Activated naive CD4-positive, alpha-beta T cell treated with anti-CD3 and anti-CD28 coated beads, Interleukin-2, amount 50 U/mL, for 24 hours (primary cell): ENCODE results near the gene TMEM81.

Experiments
- H3K27ac Mint-ChIP-seq: one replicate; pipeline ENCODE4 v1.8.0; 2021; ENCODE audit warnings: mild to moderate bottlenecking, mixed read lengths
- H3K27me3 Mint-ChIP-seq: one replicate; pipeline ENCODE4 v1.8.0; 2021; ENCODE audit warnings: mixed read lengths
- H3K36me3 Mint-ChIP-seq: one replicate; pipeline ENCODE4 v1.8.0; 2021; ENCODE audit warnings: mixed read lengths
- H3K4me1 Mint-ChIP-seq: one replicate; pipeline ENCODE4 v1.8.0; 2021; ENCODE audit warnings: mixed read lengths
- H3K4me3 Mint-ChIP-seq: one replicate; pipeline ENCODE4 v1.8.0; 2021; ENCODE audit warnings: mild to moderate bottlenecking, mixed read lengths
- H3K9me3 Mint-ChIP-seq: one replicate; pipeline ENCODE4 v1.8.0; 2021; ENCODE audit warnings: mixed read lengths

TMEM81 gene

GRCh38 chr1:205056956-205057568, 27.2 kb downstream of the TMEM81 start:
- no peak overlapping the region for H3K4me3 Mint-ChIP-seq
- no peaks in the 10 kb centered on the region for H3K36me3 Mint-ChIP-seq
- H3K27ac Mint-ChIP-seq = no peak overlapping the region
- no peaks in the 10 kb centered on the region for H3K9me3 Mint-ChIP-seq
- no peaks in the 10 kb centered on the region for H3K4me1 Mint-ChIP-seq
- no peaks in the 10 kb centered on the region for H3K27me3 Mint-ChIP-seq

GRCh38 chr1:205056188-205056611, 28.1 kb downstream of the TMEM81 start:
- H3K36me3 Mint-ChIP-seq = no peaks in the 10 kb centered on the region
- no peaks in the 10 kb centered on the region for H3K27me3 Mint-ChIP-seq
- no peak overlapping the region for H3K27ac Mint-ChIP-seq
- H3K9me3 Mint-ChIP-seq = no peaks in the 10 kb centered on the region
- H3K4me3 Mint-ChIP-seq = no peak overlapping the region
- no peaks in the 10 kb centered on the region for H3K4me1 Mint-ChIP-seq

- H3K27me3 Mint-ChIP-seq = no peaks in the 10 kb centered on the region
- H3K36me3 Mint-ChIP-seq = no peaks in the 10 kb centered on the region
- H3K4me3 Mint-ChIP-seq = no peak overlapping the region
- no peak overlapping the region for H3K27ac Mint-ChIP-seq
- H3K9me3 Mint-ChIP-seq = no peaks in the 10 kb centered on the region
- H3K4me1 Mint-ChIP-seq = no peaks in the 10 kb centered on the region
Observed at GRCh38 chr1:205054013-205054412, 30.2 kb downstream of the TMEM81 start.

- no peaks in the 10 kb centered on the region for H3K9me3 Mint-ChIP-seq
Observed at GRCh38 chr1:205053296-205053695, 31.0 kb downstream of the TMEM81 start.

GRCh38 chr1:205052690-205053089, 31.6 kb downstream of the TMEM81 start:
- H3K27me3 Mint-ChIP-seq = no peaks in the 10 kb centered on the region
- no peaks in the 10 kb centered on the region for H3K9me3 Mint-ChIP-seq
- no peaks in the 10 kb centered on the region for H3K4me1 Mint-ChIP-seq
- H3K36me3 Mint-ChIP-seq = no peaks in the 10 kb centered on the region
- H3K27ac Mint-ChIP-seq = no peak overlapping the region
- no peak overlapping the region for H3K4me3 Mint-ChIP-seq

More at GRCh38 chr1:205053296-205053695, 31.0 kb downstream of the TMEM81 start:
- no peaks in the 10 kb centered on the region for H3K4me1 Mint-ChIP-seq
- no peaks in the 10 kb centered on the region for H3K36me3 Mint-ChIP-seq
- no peak overlapping the region for H3K4me3 Mint-ChIP-seq
- H3K27me3 Mint-ChIP-seq = no peaks in the 10 kb centered on the region
- H3K27ac Mint-ChIP-seq = no peak overlapping the region

GRCh38 chr1:205049479-205049878, 34.8 kb downstream of the TMEM81 start:
- Mint-ChIP-seq H3K4me1 (no peaks in the 10 kb centered on the region), H3K4me3 (no peak overlapping the region), H3K27me3 (peaks cover 13% of the 10 kb centered on the region), H3K27ac (no peak overlapping the region), H3K9me3 (no peaks in the 10 kb centered on the region), H3K36me3 (no peaks in the 10 kb centered on the region)

- peaks cover 16% of the 10 kb centered on the region for H3K27me3 Mint-ChIP-seq
- H3K4me1 Mint-ChIP-seq = no peaks in the 10 kb centered on the region
- H3K9me3 Mint-ChIP-seq = no peaks in the 10 kb centered on the region
- no peaks in the 10 kb centered on the region for H3K36me3 Mint-ChIP-seq
- no peak overlapping the region for H3K27ac Mint-ChIP-seq
- H3K4me3 Mint-ChIP-seq = no peak overlapping the region
Observed at GRCh38 chr1:205048382-205048781, 35.9 kb downstream of the TMEM81 start.

- H3K36me3 Mint-ChIP-seq = no peaks in the 10 kb centered on the region
- H3K9me3 Mint-ChIP-seq = no peaks in the 10 kb centered on the region
- no peak overlapping the region for H3K27ac Mint-ChIP-seq
- H3K4me3 Mint-ChIP-seq = no peak overlapping the region
- H3K4me1 Mint-ChIP-seq = no peaks in the 10 kb centered on the region
- H3K27me3 Mint-ChIP-seq = peaks cover 16% of the 10 kb centered on the region
Observed at GRCh38 chr1:205047764-205048231, 36.5 kb downstream of the TMEM81 start.

- Mint-ChIP-seq H3K9me3 (no peaks in the 10 kb centered on the region), H3K27ac (no peak overlapping the region), H3K4me3 (no peak overlapping the region), H3K27me3 (peaks cover 16% of the 10 kb centered on the region), H3K4me1 (no peaks in the 10 kb centered on the region), H3K36me3 (no peaks in the 10 kb centered on the region)
Observed at GRCh38 chr1:205046870-205047269, 37.4 kb downstream of the TMEM81 start.

GRCh38 chr1:205045146-205045545, 39.1 kb downstream of the TMEM81 start:
- no peak overlapping the region for H3K27ac Mint-ChIP-seq
- no peaks in the 10 kb centered on the region for H3K9me3 Mint-ChIP-seq
- H3K27me3 Mint-ChIP-seq = peaks cover 16% of the 10 kb centered on the region
- H3K4me1 Mint-ChIP-seq = no peaks in the 10 kb centered on the region
- no peaks in the 10 kb centered on the region for H3K36me3 Mint-ChIP-seq
- H3K4me3 Mint-ChIP-seq = no peak overlapping the region

GRCh38 chr1:205044741-205045140, 39.5 kb downstream of the TMEM81 start:
- H3K4me1 Mint-ChIP-seq = no peaks in the 10 kb centered on the region
- H3K27ac Mint-ChIP-seq = no peak overlapping the region
- no peaks in the 10 kb centered on the region for H3K9me3 Mint-ChIP-seq
- H3K27me3 Mint-ChIP-seq = peaks cover 16% of the 10 kb centered on the region
- no peaks in the 10 kb centered on the region for H3K36me3 Mint-ChIP-seq
- H3K4me3 Mint-ChIP-seq = no peak overlapping the region

GRCh38 chr1:205043866-205044265, 40.4 kb downstream of the TMEM81 start:
- Mint-ChIP-seq H3K4me3 (no peak overlapping the region), H3K4me1 (no peaks in the 10 kb centered on the region), H3K36me3 (no peaks in the 10 kb centered on the region), H3K27ac (no peak overlapping the region), H3K9me3 (no peaks in the 10 kb centered on the region), H3K27me3 (peaks cover 16% of the 10 kb centered on the region)

GRCh38 chr1:205042911-205043806, 41.1 kb downstream of the TMEM81 start, which contains the start of gene CNTN2:
CNTN2 (plus strand) TSS chr1:205043212; CDS start chr1:205053186, 9,974 bp downstream.
- no peaks in the 10 kb centered on the region for H3K9me3 Mint-ChIP-seq
- no peak within 1 kb of the TSS for H3K27ac Mint-ChIP-seq
- H3K4me1 Mint-ChIP-seq = no peaks in the 10 kb centered on the region
- H3K4me3 Mint-ChIP-seq = no peak within 1 kb of the TSS
- peaks cover 16% of the 10 kb centered on the region for H3K27me3 Mint-ChIP-seq
- H3K36me3 Mint-ChIP-seq = no peaks in the 10 kb centered on the region

- peaks cover under 1% of the 10 kb centered on the region for H3K9me3 Mint-ChIP-seq
- H3K27me3 Mint-ChIP-seq = peaks cover 16% of the 10 kb centered on the region
- H3K36me3 Mint-ChIP-seq = no peaks in the 10 kb centered on the region
- H3K27ac Mint-ChIP-seq = no peak overlapping the region
- H3K4me3 Mint-ChIP-seq = no peak overlapping the region
- no peaks in the 10 kb centered on the region for H3K4me1 Mint-ChIP-seq
Observed at GRCh38 chr1:205041998-205042910, 42.0 kb downstream of the TMEM81 start.

GRCh38 chr1:205041001-205041715, 43.1 kb downstream of the TMEM81 start:
- Mint-ChIP-seq H3K4me1 (no peaks in the 10 kb centered on the region), H3K36me3 (peaks cover 2% of the 10 kb centered on the region), H3K4me3 (no peak overlapping the region), H3K27me3 (peaks cover 16% of the 10 kb centered on the region), H3K27ac (no peak overlapping the region), H3K9me3 (peaks cover 6% of the 10 kb centered on the region)
